ENCODE results near the gene SLC9A3.
"Not testable (repeated sequence)": the region's sequence is repeated elsewhere in the genome, so short reads cannot be mapped to it uniquely, and the experiment has no call there.

The SLC9A3 gene

GRCh38 chr5:523441-524222, 617 bp downstream of the SLC9A3 start:
- peak; percentile 40 for DNase-seq

- peak; percentile 73 for DNase-seq
These were observed 1.3 kb downstream of the SLC9A3 start for GRCh38 chr5:522899-523440.

GRCh38 chr5:522116-522515, 2.1 kb downstream of the SLC9A3 start:
- no peak for DNase-seq

- no peak for DNase-seq
These were observed 2.6 kb downstream of the SLC9A3 start for GRCh38 chr5:521680-522079.

GRCh38 chr5:520850-521226, 3.4 kb downstream of the SLC9A3 start:
- no peak for DNase-seq

GRCh38 chr5:520196-520849, 3.9 kb downstream of the SLC9A3 start:
- no peak for DNase-seq

- DNase-seq = no peak
These were observed 5.5 kb downstream of the SLC9A3 start for GRCh38 chr5:518721-519120.

GRCh38 chr5:517535-518100, 6.6 kb downstream of the SLC9A3 start:
- DNase-seq = no peak

GRCh38 chr5:516980-517379, 7.3 kb downstream of the SLC9A3 start:
- no peak for DNase-seq

- DNase-seq = no peak
These were observed 7.8 kb downstream of the SLC9A3 start for GRCh38 chr5:516338-516925.

GRCh38 chr5:515273-515836, 8.9 kb downstream of the SLC9A3 start:
- DNase-seq = no peak

GRCh38 chr5:514673-515072, 9.6 kb downstream of the SLC9A3 start:
- no peak for DNase-seq

GRCh38 chr5:514101-514485, 10.2 kb downstream of the SLC9A3 start:
- no peak for DNase-seq

- DNase-seq = no peak
These were observed 10.8 kb downstream of the SLC9A3 start for GRCh38 chr5:513216-514100.

- DNase-seq = no peak
These were observed 12.8 kb downstream of the SLC9A3 start for GRCh38 chr5:511476-511875.

GRCh38 chr5:510521-510920, 13.7 kb downstream of the SLC9A3 start:
- DNase-seq = no peak

- DNase-seq = no peak
These were observed 14.6 kb downstream of the SLC9A3 start for GRCh38 chr5:509611-510185.

GRCh38 chr5:507986-508575, 16.2 kb downstream of the SLC9A3 start:
- DNase-seq = not testable (repeated sequence)

GRCh38 chr5:505951-506525, 18.2 kb downstream of the SLC9A3 start:
- DNase-seq = peak; percentile 51

GRCh38 chr5:504326-505154, 19.7 kb downstream of the SLC9A3 start:
- no peak for DNase-seq

All from NCI-H1105 treated with DMSO at 0.1 percent for 48 hours (cell line).